ENCODE data around the gene FHIT. TPM values are rescaled to one million over a fixed set of nuclear protein-coding genes. Genes with fewer than 3 reads are reported as not detected.

The FHIT gene
- total RNA-seq, 1 donor from 2014 or later: 11.5 TPM

DNA sequence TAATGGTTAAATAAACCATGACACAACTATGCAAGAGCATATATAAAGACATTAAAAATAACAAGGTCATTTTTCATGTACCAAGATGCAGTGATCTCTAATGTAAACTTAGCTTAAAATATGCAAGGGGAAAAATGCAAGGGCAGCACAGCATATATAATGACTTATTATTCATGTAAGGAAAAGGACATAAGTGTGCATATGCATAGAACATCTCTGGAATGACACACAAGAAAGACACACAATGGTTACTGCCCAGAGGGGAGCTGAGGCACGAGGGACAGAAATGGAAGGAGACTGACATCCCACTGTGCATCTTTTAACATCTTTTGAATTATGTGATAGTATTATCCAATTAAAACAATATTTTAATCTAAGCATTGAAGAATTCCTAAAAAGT lies 79.0 kb downstream of the FHIT start:
- TF ChIP-seq, protein P1, sequence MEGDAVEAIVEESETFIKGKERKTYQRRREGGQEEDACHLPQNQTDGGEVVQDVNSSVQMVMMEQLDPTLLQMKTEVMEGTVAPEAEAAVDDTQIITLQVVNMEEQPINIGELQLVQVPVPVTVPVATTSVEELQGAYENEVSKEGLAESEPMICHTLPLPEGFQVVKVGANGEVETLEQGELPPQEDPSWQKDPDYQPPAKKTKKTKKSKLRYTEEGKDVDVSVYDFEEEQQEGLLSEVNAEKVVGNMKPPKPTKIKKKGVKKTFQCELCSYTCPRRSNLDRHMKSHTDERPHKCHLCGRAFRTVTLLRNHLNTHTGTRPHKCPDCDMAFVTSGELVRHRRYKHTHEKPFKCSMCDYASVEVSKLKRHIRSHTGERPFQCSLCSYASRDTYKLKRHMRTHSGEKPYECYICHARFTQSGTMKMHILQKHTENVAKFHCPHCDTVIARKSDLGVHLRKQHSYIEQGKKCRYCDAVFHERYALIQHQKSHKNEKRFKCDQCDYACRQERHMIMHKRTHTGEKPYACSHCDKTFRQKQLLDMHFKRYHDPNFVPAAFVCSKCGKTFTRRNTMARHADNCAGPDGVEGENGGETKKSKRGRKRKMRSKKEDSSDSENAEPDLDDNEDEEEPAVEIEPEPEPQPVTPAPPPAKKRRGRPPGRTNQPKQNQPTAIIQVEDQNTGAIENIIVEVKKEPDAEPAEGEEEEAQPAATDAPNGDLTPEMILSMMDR (IDR thresholded peaks at IDR 0.05; ENCODE audit: insufficient read depth, low read length, poor library complexity, severe bottlenecking): no peak

DNA sequence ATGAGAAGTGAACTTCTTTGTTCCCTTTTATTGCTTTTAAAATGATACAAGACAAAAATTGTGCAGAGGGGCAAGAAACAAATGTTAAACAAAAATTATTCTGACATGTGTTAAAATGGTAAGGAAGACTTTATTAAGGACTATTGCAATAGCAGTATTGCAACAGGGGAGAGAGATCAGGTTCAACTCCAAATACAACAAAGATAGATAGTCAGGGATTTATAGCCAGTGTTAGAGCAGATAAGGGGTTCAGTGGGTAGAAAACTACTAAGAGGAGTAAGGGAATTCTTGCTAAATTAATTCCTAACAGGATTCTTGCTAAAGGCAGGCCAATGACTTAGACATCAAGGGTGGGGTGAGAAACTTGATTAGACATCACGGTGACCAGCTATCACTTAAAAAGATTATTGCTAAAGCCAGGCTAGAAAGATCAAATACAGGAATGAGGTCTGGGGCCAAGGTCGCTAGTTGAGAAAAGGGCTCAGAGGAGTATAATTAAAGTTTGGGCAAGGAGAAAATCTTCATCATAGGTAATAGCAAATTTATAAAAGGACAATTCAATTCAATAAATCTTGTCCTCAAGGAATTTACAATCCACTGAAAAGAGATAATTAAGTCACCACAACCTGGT lies 81.5 kb downstream of the FHIT start:
- H3K27me3 ChIP-seq (ENCODE audit: control insufficient read depth, insufficient read depth, low read length): no peaks in the 10 kb centered on the region
- no peaks in the 10 kb centered on the region for H3K36me3 ChIP-seq (ENCODE audit: control insufficient read depth, insufficient read depth, low read length)
- no peak overlapping the region for H3K4me3 ChIP-seq (ENCODE audit: low read depth, low read length)
- no peak for DNase-seq (ENCODE audit: low read depth)
- TF ChIP-seq, protein P1 (IDR thresholded peaks at IDR 0.05; ENCODE audit: insufficient read depth, low read length, poor library complexity, severe bottlenecking): no peak

More for the DNA sequence above, 79.0 kb downstream of the FHIT start:
- Histone ChIP-seq H3K4me3 (ENCODE audit: low read depth, low read length) (no peak overlapping the region), H3K36me3 (ENCODE audit: control insufficient read depth, insufficient read depth, low read length) (no peaks in the 10 kb centered on the region), H3K27me3 (ENCODE audit: control insufficient read depth, insufficient read depth, low read length) (no peaks in the 10 kb centered on the region)
- DNase-seq (ENCODE audit: low read depth): no peak

DNA sequence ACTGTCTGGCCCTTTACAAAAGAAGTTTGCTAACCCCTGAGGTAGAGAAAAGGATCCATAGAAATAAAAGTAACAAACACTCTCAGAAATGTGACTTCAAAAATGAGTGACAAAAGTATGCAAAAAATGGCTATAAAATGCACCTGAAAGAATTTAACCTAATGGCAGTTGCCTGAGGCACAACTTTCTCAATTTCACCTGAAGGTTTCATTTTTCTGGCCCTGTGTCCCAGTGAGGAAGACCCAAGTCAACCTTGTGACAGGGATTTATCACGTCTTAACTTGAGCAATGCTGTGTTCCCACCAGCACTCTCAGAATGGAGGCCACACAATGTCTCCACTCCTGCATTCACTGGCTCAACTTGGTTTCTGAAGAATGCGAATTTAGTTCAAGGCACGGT lies 83.0 kb downstream of the FHIT start:
- Histone ChIP-seq H3K4me3 (ENCODE audit: low read depth, low read length) (no peak overlapping the region), H3K36me3 (ENCODE audit: control insufficient read depth, insufficient read depth, low read length) (no peaks in the 10 kb centered on the region), H3K27me3 (ENCODE audit: control insufficient read depth, insufficient read depth, low read length) (no peaks in the 10 kb centered on the region)
- DNase-seq (ENCODE audit: low read depth): no peak
- TF ChIP-seq, protein P1 (IDR thresholded peaks at IDR 0.05; ENCODE audit: insufficient read depth, low read length, poor library complexity, severe bottlenecking): no peak

DNA sequence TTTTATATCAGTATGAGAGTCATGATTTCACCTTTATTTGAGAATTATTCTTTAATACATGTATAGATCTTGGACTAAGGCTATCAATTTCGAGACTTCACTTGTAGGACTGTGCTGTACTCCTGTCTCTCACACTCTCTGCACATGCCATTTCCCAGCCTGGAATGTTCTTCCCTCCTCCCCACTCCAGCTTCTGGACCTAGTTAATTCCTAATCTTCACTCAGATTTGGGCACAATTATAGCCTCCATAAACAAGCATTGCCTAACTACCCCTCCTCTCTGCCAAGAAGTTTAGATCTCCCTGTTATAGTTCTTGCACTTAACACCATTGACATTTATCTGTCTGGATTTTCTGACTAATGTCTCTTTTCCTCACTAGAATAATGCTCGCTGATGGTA lies 88.3 kb downstream of the FHIT start:
- TF ChIP-seq, protein P1 (IDR thresholded peaks at IDR 0.05; ENCODE audit: insufficient read depth, low read length, poor library complexity, severe bottlenecking): no peak
- DNase-seq (ENCODE audit: low read depth): no peak
- H3K4me3 ChIP-seq (ENCODE audit: low read depth, low read length): no peak overlapping the region
- no peaks in the 10 kb centered on the region for H3K27me3 ChIP-seq (ENCODE audit: control insufficient read depth, insufficient read depth, low read length)
- H3K36me3 ChIP-seq (ENCODE audit: control insufficient read depth, insufficient read depth, low read length): no peaks in the 10 kb centered on the region

DNA sequence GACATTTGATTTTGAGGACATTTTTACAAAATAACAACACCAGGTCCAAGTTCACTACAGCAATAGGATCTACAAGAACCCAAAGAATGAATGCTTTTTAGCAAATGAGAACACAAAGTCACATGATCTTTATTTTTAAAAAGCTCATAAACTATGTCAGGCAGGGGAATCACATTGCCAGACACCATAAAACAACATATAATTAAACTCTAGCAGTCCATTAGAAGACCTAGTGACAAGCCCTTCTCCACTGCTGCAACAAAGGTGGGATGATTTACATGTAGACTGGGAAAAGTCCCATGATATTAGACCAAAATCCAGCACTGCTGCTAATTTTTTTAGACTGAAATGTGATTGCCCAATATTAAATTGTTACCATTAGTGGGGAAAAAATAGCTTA lies 92.6 kb downstream of the FHIT start:
- TF ChIP-seq, protein P1 (IDR thresholded peaks at IDR 0.05; ENCODE audit: insufficient read depth, low read length, poor library complexity, severe bottlenecking): no peak
- no peaks in the 10 kb centered on the region for H3K36me3 ChIP-seq (ENCODE audit: control insufficient read depth, insufficient read depth, low read length)
- no peak overlapping the region for H3K4me3 ChIP-seq (ENCODE audit: low read depth, low read length)
- no peaks in the 10 kb centered on the region for H3K27me3 ChIP-seq (ENCODE audit: control insufficient read depth, insufficient read depth, low read length)
- no peak for DNase-seq (ENCODE audit: low read depth)

DNA sequence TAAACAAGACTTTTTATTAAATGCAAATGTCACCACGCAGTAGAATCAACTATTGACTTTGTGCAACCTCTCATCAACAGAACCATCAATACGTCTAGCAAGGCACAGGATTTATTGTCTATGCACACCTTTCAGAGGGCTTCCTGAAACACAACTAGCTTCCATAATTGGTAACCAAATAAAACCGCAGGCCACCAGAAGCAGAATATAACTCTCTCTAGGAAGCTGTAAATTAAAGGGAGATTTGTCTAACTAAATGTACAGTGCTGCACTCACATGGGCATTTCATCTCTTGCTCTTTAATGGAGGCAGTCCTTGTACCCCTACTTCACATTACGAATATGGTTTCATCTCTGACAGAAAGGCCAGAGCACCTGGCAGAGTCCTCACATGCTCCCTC lies 93.0 kb downstream of the FHIT start:
- Histone ChIP-seq H3K36me3 (ENCODE audit: control insufficient read depth, insufficient read depth, low read length) (no peaks in the 10 kb centered on the region), H3K27me3 (ENCODE audit: control insufficient read depth, insufficient read depth, low read length) (no peaks in the 10 kb centered on the region), H3K4me3 (ENCODE audit: low read depth, low read length) (no peak overlapping the region)
- no peak for DNase-seq (ENCODE audit: low read depth)
- TF ChIP-seq, protein P1 (IDR thresholded peaks at IDR 0.05; ENCODE audit: insufficient read depth, low read length, poor library complexity, severe bottlenecking): no peak

Data from kidney epithelial cell (primary cell).